WTC11 (cell line): ENCODE measurements around the gene ERICH6B.

ENCODE experiments used
- ATF1 ChIP-seq: sonication (generic); formaldehyde crosslinking; IDR thresholded peaks from 2 replicates; pipeline ENCODE4 v1.8.1; 2023; ENCODE audit warnings: mild to moderate bottlenecking, moderate library complexity, missing genetic modification reagents
- ESRRA ChIP-seq: sonication (generic); formaldehyde crosslinking; IDR thresholded peaks from 2 replicates; pipeline ENCODE4 v1.8.1; 2022; ENCODE audit warnings: mild to moderate bottlenecking, missing genetic modification reagents, borderline replicate concordance
- JUN ChIP-seq: sonication (generic); formaldehyde crosslinking; IDR thresholded peaks from 2 replicates; pipeline ENCODE4 v1.8.0; 2023; ENCODE audit warnings: mild to moderate bottlenecking, missing genetic modification reagents
- KAT7 ChIP-seq: sonication (generic); formaldehyde crosslinking; IDR thresholded peaks from 2 replicates; pipeline ENCODE4 v1.8.1; 2023; ENCODE audit warnings: missing genetic modification reagents, mild to moderate bottlenecking, borderline replicate concordance
- NFYB ChIP-seq: sonication (generic); formaldehyde crosslinking; conservative IDR thresholded peaks from 2 replicates; pipeline ENCODE4 v1.8.0; 2022; ENCODE audit warnings: low read depth, missing genetic modification reagents
- NR2C2 ChIP-seq: sonication (generic); formaldehyde crosslinking; IDR thresholded peaks from 2 replicates; pipeline ENCODE4 v1.8.0; 2022; ENCODE audit warnings: mild to moderate bottlenecking, missing genetic modification reagents
- SP1 ChIP-seq: sonication (generic); formaldehyde crosslinking; conservative IDR thresholded peaks from 2 replicates; pipeline ENCODE4 v1.8.1; 2022; ENCODE audit warnings: missing genetic modification reagents
- TEAD4 ChIP-seq: sonication (generic); formaldehyde crosslinking; IDR thresholded peaks from 2 replicates; pipeline ENCODE4 v1.8.0; 2022; ENCODE audit warnings: mild to moderate bottlenecking, missing genetic modification reagents
- TF ChIP-seq, protein P1 (sequence below): fragments of 200-600 bp; IDR thresholded peaks from 2 replicates; pipeline ENCODE4 v1.8.0; 2022; ENCODE audit warnings: antibody characterized with exemption
- TF ChIP-seq, protein P2 (sequence below): sonication (generic); formaldehyde crosslinking; conservative IDR thresholded peaks from 2 replicates; pipeline ENCODE4 v1.8.1; 2022; ENCODE audit warnings: mild to moderate bottlenecking, missing genetic modification reagents
- TF ChIP-seq, protein P3 (sequence below): sonication (generic); formaldehyde crosslinking; IDR thresholded peaks from 2 replicates; pipeline ENCODE4 v1.8.1; 2023; ENCODE audit warnings: mild to moderate bottlenecking, missing genetic modification reagents, moderate library complexity
- TF ChIP-seq, protein P4 (sequence below): sonication (generic); formaldehyde crosslinking; IDR thresholded peaks from 2 replicates; pipeline ENCODE4 v1.8.1; 2022; ENCODE audit warnings: low read depth, mild to moderate bottlenecking, moderate library complexity, missing genetic modification reagents, borderline replicate concordance
- TF ChIP-seq, protein P5 (sequence below): sonication (generic); formaldehyde crosslinking; IDR thresholded peaks from 2 replicates; pipeline ENCODE4 v1.8.1; 2022; ENCODE audit warnings: mild to moderate bottlenecking, moderate library complexity, missing genetic modification reagents

DNA sequence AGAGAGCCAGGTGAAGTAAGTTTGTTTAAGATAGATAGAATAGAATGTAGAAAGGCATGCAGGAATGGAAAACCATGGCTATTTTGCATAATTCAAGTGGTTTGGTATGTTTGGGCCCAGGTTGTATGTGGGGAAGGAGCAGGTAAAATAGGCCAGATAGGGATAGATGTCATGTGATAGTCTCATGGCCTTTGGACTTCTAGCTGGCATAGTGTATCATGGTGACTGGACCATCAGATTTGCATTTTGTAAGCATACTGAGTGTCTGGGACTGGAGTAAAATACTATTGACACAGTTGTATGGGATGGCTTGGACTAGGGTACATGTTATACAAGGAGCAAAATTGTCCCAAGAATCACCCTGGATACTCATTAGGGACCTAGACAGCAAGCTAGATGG, 111.9 kb downstream of the ERICH6B start:
- no peak for TF ChIP-seq JUN
- TF ChIP-seq, protein P1, sequence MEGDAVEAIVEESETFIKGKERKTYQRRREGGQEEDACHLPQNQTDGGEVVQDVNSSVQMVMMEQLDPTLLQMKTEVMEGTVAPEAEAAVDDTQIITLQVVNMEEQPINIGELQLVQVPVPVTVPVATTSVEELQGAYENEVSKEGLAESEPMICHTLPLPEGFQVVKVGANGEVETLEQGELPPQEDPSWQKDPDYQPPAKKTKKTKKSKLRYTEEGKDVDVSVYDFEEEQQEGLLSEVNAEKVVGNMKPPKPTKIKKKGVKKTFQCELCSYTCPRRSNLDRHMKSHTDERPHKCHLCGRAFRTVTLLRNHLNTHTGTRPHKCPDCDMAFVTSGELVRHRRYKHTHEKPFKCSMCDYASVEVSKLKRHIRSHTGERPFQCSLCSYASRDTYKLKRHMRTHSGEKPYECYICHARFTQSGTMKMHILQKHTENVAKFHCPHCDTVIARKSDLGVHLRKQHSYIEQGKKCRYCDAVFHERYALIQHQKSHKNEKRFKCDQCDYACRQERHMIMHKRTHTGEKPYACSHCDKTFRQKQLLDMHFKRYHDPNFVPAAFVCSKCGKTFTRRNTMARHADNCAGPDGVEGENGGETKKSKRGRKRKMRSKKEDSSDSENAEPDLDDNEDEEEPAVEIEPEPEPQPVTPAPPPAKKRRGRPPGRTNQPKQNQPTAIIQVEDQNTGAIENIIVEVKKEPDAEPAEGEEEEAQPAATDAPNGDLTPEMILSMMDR: no peak
- TF ChIP-seq TEAD4 (CRISPR knock-in tag): no peak
- TF ChIP-seq NFYB (CRISPR knock-in tag): no peak
- TF ChIP-seq, protein P2, sequence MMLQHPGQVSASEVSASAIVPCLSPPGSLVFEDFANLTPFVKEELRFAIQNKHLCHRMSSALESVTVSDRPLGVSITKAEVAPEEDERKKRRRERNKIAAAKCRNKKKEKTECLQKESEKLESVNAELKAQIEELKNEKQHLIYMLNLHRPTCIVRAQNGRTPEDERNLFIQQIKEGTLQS (CRISPR knock-in tag): no peak
- TF ChIP-seq, protein P3, sequence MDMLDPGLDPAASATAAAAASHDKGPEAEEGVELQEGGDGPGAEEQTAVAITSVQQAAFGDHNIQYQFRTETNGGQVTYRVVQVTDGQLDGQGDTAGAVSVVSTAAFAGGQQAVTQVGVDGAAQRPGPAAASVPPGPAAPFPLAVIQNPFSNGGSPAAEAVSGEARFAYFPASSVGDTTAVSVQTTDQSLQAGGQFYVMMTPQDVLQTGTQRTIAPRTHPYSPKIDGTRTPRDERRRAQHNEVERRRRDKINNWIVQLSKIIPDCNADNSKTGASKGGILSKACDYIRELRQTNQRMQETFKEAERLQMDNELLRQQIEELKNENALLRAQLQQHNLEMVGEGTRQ (CRISPR knock-in tag): no peak
- no peak for TF ChIP-seq KAT7 (CRISPR knock-in tag)
- no peak for TF ChIP-seq NR2C2 (CRISPR knock-in tag)
- TF ChIP-seq ESRRA (CRISPR knock-in tag): no peak
- TF ChIP-seq, protein P4, sequence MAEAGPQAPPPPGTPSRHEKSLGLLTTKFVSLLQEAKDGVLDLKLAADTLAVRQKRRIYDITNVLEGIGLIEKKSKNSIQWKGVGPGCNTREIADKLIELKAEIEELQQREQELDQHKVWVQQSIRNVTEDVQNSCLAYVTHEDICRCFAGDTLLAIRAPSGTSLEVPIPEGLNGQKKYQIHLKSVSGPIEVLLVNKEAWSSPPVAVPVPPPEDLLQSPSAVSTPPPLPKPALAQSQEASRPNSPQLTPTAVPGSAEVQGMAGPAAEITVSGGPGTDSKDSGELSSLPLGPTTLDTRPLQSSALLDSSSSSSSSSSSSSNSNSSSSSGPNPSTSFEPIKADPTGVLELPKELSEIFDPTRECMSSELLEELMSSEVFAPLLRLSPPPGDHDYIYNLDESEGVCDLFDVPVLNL: no peak
- TF ChIP-seq, protein P5, sequence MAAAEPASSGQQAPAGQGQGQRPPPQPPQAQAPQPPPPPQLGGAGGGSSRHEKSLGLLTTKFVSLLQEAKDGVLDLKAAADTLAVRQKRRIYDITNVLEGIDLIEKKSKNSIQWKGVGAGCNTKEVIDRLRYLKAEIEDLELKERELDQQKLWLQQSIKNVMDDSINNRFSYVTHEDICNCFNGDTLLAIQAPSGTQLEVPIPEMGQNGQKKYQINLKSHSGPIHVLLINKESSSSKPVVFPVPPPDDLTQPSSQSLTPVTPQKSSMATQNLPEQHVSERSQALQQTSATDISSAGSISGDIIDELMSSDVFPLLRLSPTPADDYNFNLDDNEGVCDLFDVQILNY: no peak
- no peak for TF ChIP-seq ATF1
- no peak for TF ChIP-seq SP1 (CRISPR knock-in tag)
